Measurements from ENCODE around the gene PADI6. TPM values are rescaled to one million over a fixed set of nuclear protein-coding genes. Genes with fewer than 3 reads are reported as not detected.

PADI6 gene
- total RNA-seq, 4 donors from 2014 or later, result not detected

GRCh38 chr1:17339521-17339920, 32.5 kb upstream of the PADI6 start:
- TF ChIP-seq CTCF (IDR thresholded peaks at IDR 0.05; ENCODE audit: low read depth), result no peak

GRCh38 chr1:17340358-17340757, 31.6 kb upstream of the PADI6 start:
- TF ChIP-seq CTCF (IDR thresholded peaks at IDR 0.05; ENCODE audit: low read depth), result no peak

GRCh38 chr1:17342014-17342441, 30.0 kb upstream of the PADI6 start:
- no peak for TF ChIP-seq CTCF (IDR thresholded peaks at IDR 0.05; ENCODE audit: low read depth)

GRCh38 chr1:17346046-17346789, 25.8 kb upstream of the PADI6 start:
- TF ChIP-seq CTCF (IDR thresholded peaks at IDR 0.05; ENCODE audit: low read depth), result no peak

GRCh38 chr1:17347769-17348592, 24.0 kb upstream of the PADI6 start:
- no peak for TF ChIP-seq CTCF (IDR thresholded peaks at IDR 0.05; ENCODE audit: low read depth)

- TF ChIP-seq CTCF (IDR thresholded peaks at IDR 0.05; ENCODE audit: low read depth), result no peak
Observed at GRCh38 chr1:17348593-17349234, 23.3 kb upstream of the PADI6 start.

GRCh38 chr1:17350083-17350482, 21.9 kb upstream of the PADI6 start:
- no peak for TF ChIP-seq CTCF (IDR thresholded peaks at IDR 0.05; ENCODE audit: low read depth)
